ENCODE results near the gene PPP2R5B.
A peak's percentile ranks its signal among the peaks of the same experiment; 100 is the strongest.

PPP2R5B gene

GRCh38 chr11:64910451-64911093, 13.9 kb upstream of the PPP2R5B start:
- DNase-seq, result no peak

GRCh38 chr11:64911142-64911541, 13.3 kb upstream of the PPP2R5B start:
- no peak for DNase-seq

- no peak for DNase-seq
Measured at GRCh38 chr11:64911689-64912088, 12.8 kb upstream of the PPP2R5B start.

- DNase-seq, result no peak
Measured at GRCh38 chr11:64913171-64913727, 11.2 kb upstream of the PPP2R5B start.

GRCh38 chr11:64914123-64914522, 10.4 kb upstream of the PPP2R5B start:
- no peak for DNase-seq

- no peak for DNase-seq
Measured at GRCh38 chr11:64915376-64915887, 9.1 kb upstream of the PPP2R5B start.

GRCh38 chr11:64916040-64916774, 8.3 kb upstream of the PPP2R5B start:
- no peak for DNase-seq

GRCh38 chr11:64916775-64917662, 7.5 kb upstream of the PPP2R5B start, which contains the start of gene ATG2A:
TSS of gene ATG2A (minus strand) at chr11:64917209. CDS start at chr11:64917135, 74 bp downstream.
- peak; percentile 99 for DNase-seq

- DNase-seq, result no peak
Measured at GRCh38 chr11:64917663-64917995, 6.9 kb upstream of the PPP2R5B start.

- no peak for DNase-seq
Measured at GRCh38 chr11:64918017-64918416, 6.5 kb upstream of the PPP2R5B start.

GRCh38 chr11:64919627-64920026, 4.9 kb upstream of the PPP2R5B start:
- no peak for DNase-seq

GRCh38 chr11:64920124-64920523, 4.4 kb upstream of the PPP2R5B start:
- DNase-seq, result no peak

GRCh38 chr11:64921384-64921783, 3.1 kb upstream of the PPP2R5B start:
- no peak for DNase-seq

- DNase-seq, result no peak
Measured at GRCh38 chr11:64923151-64923661, 1.3 kb upstream of the PPP2R5B start.

GRCh38 chr11:64924910-64925284, 408 bp downstream of the PPP2R5B start:
- no peak for DNase-seq

- DNase-seq, result no peak
Measured at GRCh38 chr11:64925536-64926436, 1.3 kb downstream of the PPP2R5B start.

GRCh38 chr11:64926689-64927088, 2.2 kb downstream of the PPP2R5B start:
- DNase-seq, result no peak

GRCh38 chr11:64928957-64929356, 4.5 kb downstream of the PPP2R5B start:
- no peak for DNase-seq

GRCh38 chr11:64929625-64930024, 5.1 kb downstream of the PPP2R5B start:
- DNase-seq, result no peak

- no peak for DNase-seq
Measured at GRCh38 chr11:64930340-64930739, 5.9 kb downstream of the PPP2R5B start.

GRCh38 chr11:64931290-64931689, 6.8 kb downstream of the PPP2R5B start:
- DNase-seq, result no peak

GRCh38 chr11:64932324-64932723, 7.8 kb downstream of the PPP2R5B start:
- no peak for DNase-seq
